H9 (cell line): ENCODE measurements around the gene HDHD2. TPM values are rescaled to one million over a fixed set of nuclear protein-coding genes. Genes with fewer than 3 reads are reported as not detected.

Experiments
- DNase-seq: peaks from one replicate; pipeline ENCODE4 v3.0.0-alpha.2; 2017
- H2AFZ ChIP-seq: one replicate; pipeline ENCODE4 v1.6.1; 2013; ENCODE audit warnings: mild to moderate bottlenecking, low read length, control low read depth, moderate library complexity
- H2AK5ac ChIP-seq: 2 replicates; pipeline ENCODE4 v1.6.1; 2013; ENCODE audit warnings: low read length, control low read depth, mixed read lengths; ENCODE audit not compliant: insufficient read length
- H2BK120ac ChIP-seq: one replicate; pipeline ENCODE4 v1.6.1; 2013; ENCODE audit warnings: low read depth, mild to moderate bottlenecking, low read length, control low read depth, inconsistent platforms; ENCODE audit not compliant: poor library complexity, severe bottlenecking
- H2BK12ac ChIP-seq: 2 replicates; pipeline ENCODE4 v1.6.1; 2013; ENCODE audit warnings: low read length, control low read depth, mixed read lengths, low read depth; ENCODE audit not compliant: insufficient read length
- H2BK15ac ChIP-seq: 2 replicates; pipeline ENCODE4 v1.6.1; 2013; ENCODE audit warnings: low read depth, low read length, control low read depth
- H2BK20ac ChIP-seq: one replicate; pipeline ENCODE4 v1.6.1; 2013; ENCODE audit warnings: low read depth, mild to moderate bottlenecking, low read length, control low read depth, inconsistent platforms; ENCODE audit not compliant: poor library complexity, severe bottlenecking
- H2BK5ac ChIP-seq: 2 replicates; pipeline ENCODE4 v1.6.1; 2013; ENCODE audit warnings: low read length, control low read depth, mixed read lengths; ENCODE audit not compliant: insufficient read length
- H3K14ac ChIP-seq: 2 replicates; pipeline ENCODE4 v1.6.1; 2013; ENCODE audit warnings: low read length, control low read depth; ENCODE audit not compliant: insufficient read depth
- H3K18ac ChIP-seq: 2 replicates; pipeline ENCODE4 v1.6.1; 2013; ENCODE audit warnings: low read depth, mild to moderate bottlenecking, mixed read lengths, low read length, control low read depth; ENCODE audit not compliant: insufficient read length
- H3K23ac ChIP-seq: 2 replicates; pipeline ENCODE4 v1.6.1; 2013; ENCODE audit warnings: low read length, control low read depth, mixed read lengths, low read depth; ENCODE audit not compliant: insufficient read length
- H3K23me2 ChIP-seq: 2 replicates; pipeline ENCODE4 v1.6.1; 2013; ENCODE audit warnings: low read depth, mild to moderate bottlenecking, mixed read lengths, low read length, control low read depth; ENCODE audit not compliant: insufficient read length, poor library complexity, severe bottlenecking
- H3K27ac ChIP-seq: 2 replicates; pipeline ENCODE4 v1.5.1; 2013; ENCODE audit warnings: low read length, control low read depth, mixed read lengths, low read depth; ENCODE audit not compliant: insufficient read length
- H3K27me3 ChIP-seq: 2 replicates; pipeline ENCODE4 v1.6.1; 2013; ENCODE audit warnings: low read length, control low read depth, inconsistent platforms; ENCODE audit not compliant: insufficient read depth
- H3K4ac ChIP-seq: 2 replicates; pipeline ENCODE4 v1.6.1; 2013; ENCODE audit warnings: low read depth, mild to moderate bottlenecking, control low read depth, inconsistent platforms, low read length, moderate library complexity
- H3K4me1 ChIP-seq: 2 replicates; pipeline ENCODE4 v1.6.1; 2013; ENCODE audit warnings: low read length, control low read depth, inconsistent platforms; ENCODE audit not compliant: insufficient read depth
- H3K4me2 ChIP-seq: 2 replicates; pipeline ENCODE4 v1.6.1; 2013; ENCODE audit warnings: low read length, control low read depth, mixed read lengths; ENCODE audit not compliant: insufficient read length, insufficient read depth
- H3K56ac ChIP-seq: 2 replicates; pipeline ENCODE4 v1.6.1; 2013; ENCODE audit warnings: low read depth, mild to moderate bottlenecking, mixed read lengths, low read length, control low read depth; ENCODE audit not compliant: insufficient read length
- H3K79me1 ChIP-seq: 2 replicates; pipeline ENCODE4 v1.6.1; 2013; ENCODE audit warnings: low read depth, mild to moderate bottlenecking, moderate library complexity, low read length, control low read depth, inconsistent platforms; ENCODE audit not compliant: insufficient read depth, poor library complexity, severe bottlenecking
- H3K79me2 ChIP-seq: 2 replicates; pipeline ENCODE4 v1.6.1; 2013; ENCODE audit warnings: low read length, control low read depth, inconsistent platforms; ENCODE audit not compliant: insufficient read depth
- H3K9ac ChIP-seq: 2 replicates; pipeline ENCODE4 v1.6.1; 2013; ENCODE audit warnings: low read length, control low read depth, mixed read lengths; ENCODE audit not compliant: insufficient read length; ENCODE audit errors: extremely low read depth
- H3K9me3 ChIP-seq: one replicate; pipeline ENCODE4 v1.6.1; 2013; ENCODE audit warnings: low read depth, low read length, inconsistent platforms; ENCODE audit not compliant: control insufficient read depth
- H3T11ph ChIP-seq: one replicate; pipeline ENCODE4 v1.6.1; 2013; ENCODE audit warnings: mild to moderate bottlenecking, low read length, control low read depth, inconsistent platforms
- H4K20me1 ChIP-seq: one replicate; pipeline ENCODE4 v1.6.1; 2013; ENCODE audit not compliant: control insufficient read depth, insufficient read length, insufficient read depth
- H4K5ac ChIP-seq: 2 replicates; pipeline ENCODE4 v1.6.1; 2013; ENCODE audit warnings: low read depth, mild to moderate bottlenecking, mixed read lengths, low read length, control low read depth; ENCODE audit not compliant: insufficient read length
- H4K8ac ChIP-seq: replicated peaks from 2 replicates; pipeline ENCODE4 v1.6.1; 2013; ENCODE audit warnings: low read length, control low read depth, mixed read lengths, low read depth; ENCODE audit not compliant: insufficient read length
- H4K91ac ChIP-seq: 2 replicates; pipeline ENCODE4 v1.6.1; 2013; ENCODE audit warnings: low read depth, mild to moderate bottlenecking, moderate library complexity, mixed read lengths, low read length, control low read depth; ENCODE audit not compliant: insufficient read length
- H3K27ac Mint-ChIP-seq, 3 experiments: 2 replicates in 2 of 3; 3 replicates in 1 of 3; pipeline ENCODE4 v1.8.0; 2020 to 2021; ENCODE audit warnings: mixed read lengths in 3 of 3, mild to moderate bottlenecking in 1 of 3, moderate library complexity in 1 of 3
- H3K27me3 Mint-ChIP-seq: 2 replicates; pipeline ENCODE4 v1.8.0; 2021; ENCODE audit warnings: low read depth, mild to moderate bottlenecking, moderate library complexity, mixed read lengths
- H3K36me3 Mint-ChIP-seq, 3 experiments: 2 replicates in 2 of 3; 3 replicates in 1 of 3; pipeline ENCODE4 v1.8.0; 2020 to 2021; ENCODE audit warnings: low read depth in 3 of 3, mixed read lengths in 3 of 3; ENCODE audit not compliant: insufficient read depth in 1 of 3
- H3K4me1 Mint-ChIP-seq, 2 experiments: 2 replicates each; pipeline ENCODE4 v1.8.0; 2020; ENCODE audit warnings: mixed read lengths in 2 of 2
- H3K4me3 Mint-ChIP-seq, 2 experiments: 2 replicates in 1 of 2; 3 replicates in 1 of 2; pipeline ENCODE4 v1.8.0; 2020 to 2021; ENCODE audit warnings: mild to moderate bottlenecking in 2 of 2, mixed read lengths in 2 of 2, moderate library complexity in 1 of 2
- H3K9me3 Mint-ChIP-seq, 2 experiments: 2 replicates in 1 of 2; 3 replicates in 1 of 2; pipeline ENCODE4 v1.8.0; 2020; ENCODE audit warnings: mild to moderate bottlenecking in 2 of 2, mixed read lengths in 2 of 2, moderate library complexity in 1 of 2
- WGBS: extraction: QIAGEN DNeasy Blood & Tissue Kit; methylation state at CpG from one replicate; pipeline ENCODE4 v1.1.7; 2013; ENCODE audit warnings: missing lambda C conversion rate, low lambda C conversion rate, mixed read lengths; ENCODE audit not compliant: insufficient read length; ENCODE audit errors: extremely low coverage; 5-methylcytosine and 5-hydroxymethylcytosine counted together
- total RNA-seq: library from RNA; stranded (reverse); gene quantifications from 2 replicates; pipeline ENCODE4 v1.2.1, GENCODE V29; 2021
- TF ChIP-seq, protein P1 (sequence below): fragments of 200-600 bp; sonication (generic); conservative IDR thresholded peaks from 3 replicates; pipeline ENCODE4 v1.8.0; 2021; ENCODE audit warnings: antibody characterized with exemption, mild to moderate bottlenecking

Gene HDHD2
- total RNA-seq, 1 experiment from 2014 or later: 51.0 TPM

- Histone ChIP-seq H3K18ac (no peak overlapping the region), H3T11ph (no peak overlapping the region), H2BK20ac (no peak overlapping the region), H2BK12ac (no peak overlapping the region), H4K20me1 (no peaks in the 10 kb centered on the region), H4K5ac (no peak overlapping the region), H4K91ac (no peak overlapping the region), H3K9me3 (no peaks in the 10 kb centered on the region), H3K4me2 (no peak overlapping the region), H3K14ac (no peak overlapping the region), H3K9ac (no peak overlapping the region), H4K8ac (no peak overlapping the region), H2AK5ac (no peak overlapping the region), H3K56ac (no peak overlapping the region), H3K23me2 (no peaks in the 10 kb centered on the region), H2BK120ac (no peak overlapping the region), H2BK5ac (no peak overlapping the region), H2AFZ (no peak overlapping the region), H3K27ac (no peak overlapping the region), H3K23ac (no peak overlapping the region), H3K27me3 (no peaks in the 10 kb centered on the region), H3K4me1 (peaks cover 2% of the 10 kb centered on the region; the same call in 1 of the 2 replicates), H3K79me1 (peaks cover 8% of the 10 kb centered on the region), H3K4ac (no peak overlapping the region), H3K79me2 (peaks cover 3% of the 10 kb centered on the region; the same call in 1 of the 2 replicates), H2BK15ac (no peak overlapping the region)
- peak overlapping the region in 1 of 3 experiments; percentile 67; a peak in 1 of 7 replicates for H3K27ac Mint-ChIP-seq
- H3K4me1 Mint-ChIP-seq: peaks cover 5 to 8% of the 10 kb centered on the region in 2 experiments; a peak in 2 of 4 replicates
- DNase-seq: no peak
- WGBS: no CpG with 5 or more reads among the region's 2 CpGs
- H3K4me3 Mint-ChIP-seq: no peak overlapping the region
- H3K9me3 Mint-ChIP-seq: no peaks in the 10 kb centered on the region
- H3K27me3 Mint-ChIP-seq: no peaks in the 10 kb centered on the region
- TF ChIP-seq, protein P1, sequence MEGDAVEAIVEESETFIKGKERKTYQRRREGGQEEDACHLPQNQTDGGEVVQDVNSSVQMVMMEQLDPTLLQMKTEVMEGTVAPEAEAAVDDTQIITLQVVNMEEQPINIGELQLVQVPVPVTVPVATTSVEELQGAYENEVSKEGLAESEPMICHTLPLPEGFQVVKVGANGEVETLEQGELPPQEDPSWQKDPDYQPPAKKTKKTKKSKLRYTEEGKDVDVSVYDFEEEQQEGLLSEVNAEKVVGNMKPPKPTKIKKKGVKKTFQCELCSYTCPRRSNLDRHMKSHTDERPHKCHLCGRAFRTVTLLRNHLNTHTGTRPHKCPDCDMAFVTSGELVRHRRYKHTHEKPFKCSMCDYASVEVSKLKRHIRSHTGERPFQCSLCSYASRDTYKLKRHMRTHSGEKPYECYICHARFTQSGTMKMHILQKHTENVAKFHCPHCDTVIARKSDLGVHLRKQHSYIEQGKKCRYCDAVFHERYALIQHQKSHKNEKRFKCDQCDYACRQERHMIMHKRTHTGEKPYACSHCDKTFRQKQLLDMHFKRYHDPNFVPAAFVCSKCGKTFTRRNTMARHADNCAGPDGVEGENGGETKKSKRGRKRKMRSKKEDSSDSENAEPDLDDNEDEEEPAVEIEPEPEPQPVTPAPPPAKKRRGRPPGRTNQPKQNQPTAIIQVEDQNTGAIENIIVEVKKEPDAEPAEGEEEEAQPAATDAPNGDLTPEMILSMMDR: no peak
- H3K36me3 Mint-ChIP-seq: no peaks in the 10 kb centered on the region
Observed at GRCh38 chr18:47166294-47166693, 16.0 kb upstream of the HDHD2 start.
